Endothelial cell of umbilical vein (primary cell): ENCODE measurements around the gene DOC2B. TPM values are rescaled to one million over a fixed set of nuclear protein-coding genes. Genes with fewer than 3 reads are reported as not detected.
"Not testable (repeated sequence)": the region's sequence is repeated elsewhere in the genome, so short reads cannot be mapped to it uniquely, and the experiment has no call there.

Source experiments
- BruUV-seq: library from RNA; stranded (reverse); fragments of 400-500 nt; replicated peaks from 2 replicates; lab custom pipeline; 2021; lab: Mats Ljungman, UMichigan
- CTCF ChIA-PET: fragments of 300-600, 350-600 bp; sonication (Branson Sonifier 250); formaldehyde crosslinking; loops from one replicate; lab custom pipeline; 2021; ENCODE audit warnings: antibody characterized with exemption, inconsistent platforms; lab: Charles Lee
- POLR2A ChIA-PET: fragments of 300-600, 350-600 bp; sonication (Branson Sonifier 250); formaldehyde crosslinking; loops from one replicate; lab custom pipeline; 2021; ENCODE audit warnings: antibody characterized with exemption, inconsistent platforms; lab: Charles Lee
- DNase-seq: peaks from one replicate; pipeline ENCODE4 v3.0.0-alpha.2; 2011; ENCODE audit warnings: low read depth, low spot score
- FAIRE-seq: peaks from 2 replicates; lab custom pipeline; 2011; peaks lifted over from hg19 to GRCh38; lab: Jason Lieb, UNC
- H2AFZ ChIP-seq: 2 replicates; pipeline ENCODE4 v1.6.0; 2012; ENCODE audit warnings: low read depth, low read length, control low read depth, inconsistent platforms
- H3K27ac ChIP-seq: 2 replicates; pipeline ENCODE4 v1.5.1; 2011; ENCODE audit warnings: low read depth, mild to moderate bottlenecking, control low read depth, low read length, moderate library complexity; ENCODE audit not compliant: insufficient read depth
- H3K27me3 ChIP-seq, 2 experiments: 2 replicates each; pipeline versions ENCODE4 v1.6.0 to v1.6.1; 2011; ENCODE audit warnings: low read length in 2 of 2, mixed read lengths in 1 of 2; ENCODE audit not compliant: control insufficient read depth in 2 of 2, insufficient read depth in 2 of 2
- H3K36me3 ChIP-seq, 2 experiments: 2 replicates in 1 of 2; 3 replicates in 1 of 2; pipeline ENCODE4 v1.5.1; 2011; ENCODE audit warnings: low read length in 2 of 2, mild to moderate bottlenecking in 1 of 2, moderate library complexity in 1 of 2; ENCODE audit not compliant: control insufficient read depth in 2 of 2, insufficient read depth in 2 of 2; ENCODE audit errors: extremely low read depth in 1 of 2
- H3K4me1 ChIP-seq: 3 replicates; pipeline ENCODE4 v1.5.1; 2011; ENCODE audit warnings: mild to moderate bottlenecking, low read length; ENCODE audit not compliant: control insufficient read depth, insufficient read depth; ENCODE audit errors: extremely low read depth
- H3K4me2 ChIP-seq: 2 replicates; pipeline ENCODE4 v1.6.1; 2011; ENCODE audit warnings: low read length, control low read depth, mixed read lengths; ENCODE audit not compliant: insufficient read depth
- H3K4me3 ChIP-seq, 3 experiments: fragments of 200-600 bp in 1 of 3; sonication (generic), shearing (Covaris generic) in 1 of 3; replicated peaks in 1 of 3; 2 replicates each; pipeline ENCODE4 v1.5.1; 2011 to 2016; ENCODE audit warnings: control low read depth in 3 of 3, low read length in 3 of 3, mild to moderate bottlenecking in 2 of 3, inconsistent platforms in 1 of 3, low read depth in 1 of 3, moderate library complexity in 1 of 3; ENCODE audit not compliant: insufficient read depth in 1 of 3
- H3K79me2 ChIP-seq: 2 replicates; pipeline ENCODE4 v1.6.0; 2012; ENCODE audit warnings: low read length, inconsistent platforms; ENCODE audit not compliant: control insufficient read depth, insufficient read depth
- H3K9ac ChIP-seq: replicated peaks from 2 replicates; pipeline ENCODE3; 2011; ENCODE audit warnings: low read length, control low read depth; ENCODE audit not compliant: insufficient read depth; ENCODE audit errors: extremely low read depth
- H3K9me1 ChIP-seq: replicated peaks from 3 replicates; pipeline ENCODE4 v1.6.0; 2011; ENCODE audit warnings: mild to moderate bottlenecking, low read length; ENCODE audit not compliant: control insufficient read depth, insufficient read depth; ENCODE audit errors: extremely low read depth
- H3K9me3 ChIP-seq: replicated peaks from 2 replicates; pipeline ENCODE4 v1.5.1; 2012; ENCODE audit warnings: low read length, inconsistent platforms; ENCODE audit not compliant: control insufficient read depth, insufficient read depth
- H4K20me1 ChIP-seq: replicated peaks from 2 replicates; pipeline ENCODE3; 2011; ENCODE audit warnings: mild to moderate bottlenecking, low read length; ENCODE audit not compliant: control insufficient read depth, insufficient read depth; ENCODE audit errors: extremely low read depth
- EZH2 ChIP-seq: IDR thresholded peaks from 2 replicates; pipeline ENCODE4 v1.6.1; 2012; ENCODE audit warnings: borderline replicate concordance, low read depth, mild to moderate bottlenecking, moderate library complexity, low read length, inconsistent platforms; ENCODE audit not compliant: severe bottlenecking
- FOS ChIP-seq: IDR thresholded peaks from 2 replicates; pipeline ENCODE4 v1.6.1; 2011; ENCODE audit warnings: mild to moderate bottlenecking, low read length, moderate library complexity, borderline replicate concordance; ENCODE audit not compliant: insufficient read depth
- GATA2 ChIP-seq: IDR thresholded peaks from 2 replicates; pipeline ENCODE4 v1.7.0; 2011; ENCODE audit warnings: low read depth, mild to moderate bottlenecking, moderate library complexity, mixed read lengths, low read length; ENCODE audit not compliant: insufficient read length, insufficient read depth
- MYC ChIP-seq: IDR thresholded peaks from one replicate; pipeline ENCODE4 v1.6.1; 2011; ENCODE audit warnings: mild to moderate bottlenecking, low read depth, low read length
- dilution Hi-C: fragments of 300-500 bp; cut with MboI; formaldehyde crosslinking; loops from one replicate; pipeline ENCODE4 v1.15.0; 2019; ENCODE audit warnings: low sequenced_read_pairs; ENCODE audit not compliant: extremely low pct_ligation_motif_present
- intact Hi-C: fragments of 100-400 bp; cut with micrococcal nuclease; formaldehyde crosslinking; loops from one replicate; pipeline ENCODE4 v1.10.0; 2022
- polyA plus RNA-seq, 4 experiments: library from polyadenylated mRNA; depleted of rRNA in 3 of 4; stranded (reverse) in 3 of 4; unstranded in 1 of 4; fragments of >200 nt; gene quantifications; 2 replicates each; pipeline versions ENCODE4 v1.2.1 to v1.2.3, GENCODE V29; 2011 to 2012; ENCODE audit warnings: missing spikeins in 1 of 4
- total RNA-seq: library from RNA; stranded (reverse); gene quantifications from 2 replicates; pipeline ENCODE4 v1.2.3, GENCODE V29; 2021
- TF ChIP-seq, protein P1 (sequence below), 2 donors: IDR thresholded peaks; 1 replicate in 1 of 2; 2 replicates in 1 of 2; pipeline ENCODE4 v1.5.1; 2011; ENCODE audit warnings: low read length in 2 of 2, mild to moderate bottlenecking in 2 of 2, moderate library complexity in 2 of 2, control low read depth in 1 of 2, inconsistent platforms in 1 of 2, low read depth in 1 of 2; ENCODE audit not compliant: insufficient read depth in 1 of 2; ENCODE audit errors: extremely low read depth in 1 of 2

The DOC2B gene
- total and polyA plus RNA-seq, 2 donors (not counting 3 experiments of a cell fraction or from before 2014, with no cell fraction given) = 0.10 to 0.22 TPM

DNA sequence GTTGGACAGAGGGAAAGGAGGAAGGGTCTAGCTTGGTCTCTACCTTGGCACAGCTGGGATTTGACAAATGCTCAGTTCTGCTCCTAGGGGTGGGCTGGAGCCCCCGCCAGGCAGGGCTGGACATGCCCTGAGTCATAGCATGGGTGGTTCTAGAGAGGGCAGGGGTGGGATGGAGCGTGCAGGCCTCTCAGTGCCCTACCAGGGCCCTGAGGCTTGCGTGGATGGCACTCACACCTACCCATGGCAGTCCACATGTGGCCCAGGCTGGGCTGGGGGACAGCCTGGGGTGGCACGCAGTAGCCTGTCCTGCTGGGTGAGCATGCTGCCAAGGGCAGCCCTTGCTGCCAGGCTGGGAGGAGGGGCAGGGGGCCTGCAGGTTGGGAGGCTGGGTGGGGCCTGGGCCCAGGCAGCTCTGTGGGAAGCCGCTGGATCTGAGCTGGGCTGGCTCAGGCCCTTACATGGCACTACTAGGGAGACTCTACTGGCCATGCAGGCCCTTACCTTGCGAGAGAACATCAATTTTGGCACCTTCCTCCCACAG, 11.2 kb downstream of the DOC2B start:
- CTCF ChIA-PET = interaction anchor here (1.5 kb wide), 1 partner anchor 214 kb away, joined by 3 read pairs; no protein-coding TSS in a partner anchor
- no peaks in the 10 kb centered on the region for H3K79me2 ChIP-seq
- no peak overlapping the region for H3K4me2 ChIP-seq
- no peak overlapping the region for H2AFZ ChIP-seq
- dilution Hi-C loops (no loop called here), intact Hi-C loops (no loop called here)
- no TSS peak for BruUV-seq
- DNase-seq (no peak), FAIRE-seq (no peak)
- no peak overlapping the region for H3K9ac ChIP-seq
- no peaks in the 10 kb centered on the region for H3K9me1 ChIP-seq
- no peaks in the 10 kb centered on the region for H3K9me3 ChIP-seq
- POLR2A ChIA-PET = no interaction called here
- no peak overlapping the region for H3K4me3 ChIP-seq
- H4K20me1 ChIP-seq = no peaks in the 10 kb centered on the region
- H3K27me3 ChIP-seq = no peaks in the 10 kb centered on the region
- no peaks in the 10 kb centered on the region for H3K4me1 ChIP-seq
- TF ChIP-seq, protein P1, sequence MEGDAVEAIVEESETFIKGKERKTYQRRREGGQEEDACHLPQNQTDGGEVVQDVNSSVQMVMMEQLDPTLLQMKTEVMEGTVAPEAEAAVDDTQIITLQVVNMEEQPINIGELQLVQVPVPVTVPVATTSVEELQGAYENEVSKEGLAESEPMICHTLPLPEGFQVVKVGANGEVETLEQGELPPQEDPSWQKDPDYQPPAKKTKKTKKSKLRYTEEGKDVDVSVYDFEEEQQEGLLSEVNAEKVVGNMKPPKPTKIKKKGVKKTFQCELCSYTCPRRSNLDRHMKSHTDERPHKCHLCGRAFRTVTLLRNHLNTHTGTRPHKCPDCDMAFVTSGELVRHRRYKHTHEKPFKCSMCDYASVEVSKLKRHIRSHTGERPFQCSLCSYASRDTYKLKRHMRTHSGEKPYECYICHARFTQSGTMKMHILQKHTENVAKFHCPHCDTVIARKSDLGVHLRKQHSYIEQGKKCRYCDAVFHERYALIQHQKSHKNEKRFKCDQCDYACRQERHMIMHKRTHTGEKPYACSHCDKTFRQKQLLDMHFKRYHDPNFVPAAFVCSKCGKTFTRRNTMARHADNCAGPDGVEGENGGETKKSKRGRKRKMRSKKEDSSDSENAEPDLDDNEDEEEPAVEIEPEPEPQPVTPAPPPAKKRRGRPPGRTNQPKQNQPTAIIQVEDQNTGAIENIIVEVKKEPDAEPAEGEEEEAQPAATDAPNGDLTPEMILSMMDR (IDR thresholded peaks at IDR 0.05; ENCODE audit: extremely low read depth in 1 of 2, insufficient read depth in 1 of 2, low read depth in 1 of 2, low read length in 2 of 2) = no peak
- TF ChIP-seq FOS (no peak), GATA2 (no peak), EZH2 (no peak), MYC (no peak)
- H3K27ac ChIP-seq = no peak overlapping the region
- no peaks in the 10 kb centered on the region for H3K36me3 ChIP-seq

- H3K4me1 ChIP-seq, H2AFZ ChIP-seq, BruUV-seq, POLR2A ChIA-PET, H3K36me3 ChIP-seq, intact Hi-C loops, H3K4me3 ChIP-seq, H3K9me1 ChIP-seq, H3K9ac ChIP-seq, H3K27me3 ChIP-seq, H3K4me2 ChIP-seq, H3K79me2 ChIP-seq, H3K27ac ChIP-seq, dilution Hi-C loops, FAIRE-seq, DNase-seq, H4K20me1 ChIP-seq, H3K9me3 ChIP-seq: not testable (repeated sequence)
- CTCF ChIA-PET = interaction anchor here (0.7 kb wide), 1 partner anchor 11 kb away, joined by 3 read pairs; no protein-coding TSS in a partner anchor
These were observed 12.8 kb downstream of the DOC2B start for GRCh38 chr17:168614-169013.
